Gastrocnemius medialis (tissue), 4 donors: ENCODE results near the gene PKP4. TPM values are rescaled to one million over a fixed set of nuclear protein-coding genes. Genes with fewer than 3 reads are reported as not detected.
A peak's percentile ranks its signal among the peaks of the same experiment; 100 is the strongest.

ENCODE experiments used
- ATAC-seq, 2 donors: fragments of 150-250 bp; one replicate each; pipeline ENCODE4 v1.9.1; 2016
- DNase-seq, 2 donors: peaks; one replicate each; pipeline ENCODE4 v3.0.0-alpha.2; 2019
- H3K27ac ChIP-seq, 4 donors: fragments of 200-600 bp; sonication (generic); 1 replicate in 1 of 4; 2 replicates in 3 of 4; pipeline ENCODE4 v1.5.1; 2016 to 2018; ENCODE audit warnings: mild to moderate bottlenecking in 2 of 4, moderate library complexity in 1 of 4
- H3K27me3 ChIP-seq, 3 donors: fragments of 200-600 bp; sonication (generic) in 2 of 3; 1 replicate in 1 of 3; 2 replicates in 2 of 3; pipeline versions ENCODE4 v1.5.1 to v1.6.0; 2016 to 2019; ENCODE audit warnings: mild to moderate bottlenecking in 1 of 3, moderate library complexity in 1 of 3
- H3K36me3 ChIP-seq, 2 donors: fragments of 200-600 bp; sonication (generic) in 1 of 2; one replicate each; pipeline ENCODE4 v1.5.1; 2017 to 2018
- H3K4me1 ChIP-seq, 2 donors: fragments of 200-600 bp; sonication (generic) in 1 of 2; one replicate each; pipeline ENCODE4 v1.5.1; 2016 to 2017; ENCODE audit warnings: mild to moderate bottlenecking in 2 of 2
- H3K4me3 ChIP-seq, 4 donors: fragments of 200-600 bp; sonication (generic) in 3 of 4; 1 replicate in 1 of 4; 2 replicates in 3 of 4; pipeline ENCODE4 v1.5.1; 2016 to 2019; ENCODE audit warnings: mild to moderate bottlenecking in 2 of 4
- H3K9me3 ChIP-seq, 3 donors: fragments of 200-600 bp; sonication (generic) in 2 of 3; 1 replicate in 1 of 3; 2 replicates in 2 of 3; pipeline ENCODE4 v1.5.1; 2016 to 2019
- POLR2A ChIP-seq, 2 donors: fragments of 450-650 bp; IDR thresholded peaks; one replicate each; pipeline ENCODE4 v1.6.1; 2017; ENCODE audit warnings: antibody characterized with exemption in 2 of 2, mild to moderate bottlenecking in 2 of 2, moderate library complexity in 2 of 2
- in situ Hi-C, 4 donors: fragments of 200-750 bp; cut with MboI; loops; one replicate each; pipeline versions ENCODE4 v1.15.0 to v1.8.0; 2017; ENCODE audit warnings: low sequenced_read_pairs in 4 of 4
- intact Hi-C: fragments of 100-400 bp; cut with DNase I; formaldehyde crosslinking; loops from one replicate; pipeline ENCODE4 v1.15.1; 2023; ENCODE audit warnings: low total_unique reads
- total RNA-seq, 4 donors: library from RNA; depleted of rRNA; stranded (reverse); fragments of >200 nt; gene quantifications; one replicate each; pipeline versions ENCODE4 v1.1.0 to v1.2.3, GENCODE V29; 2016
- TF ChIP-seq, protein P1 (sequence below), 5 experiments: fragments of 450-650 bp in 3 of 5; fragments of 200-600 bp in 2 of 5; sonication (generic) in 2 of 5; IDR thresholded peaks in 4 of 5; conservative IDR thresholded peaks in 1 of 5; 1 replicate in 4 of 5; 2 replicates in 1 of 5; pipeline ENCODE4 v1.5.1; 2016 to 2019; ENCODE audit warnings: antibody characterized with exemption in 5 of 5, mild to moderate bottlenecking in 3 of 5, moderate library complexity in 3 of 5

Gene PKP4
- 10 to 100 TPM; 15.3 to 36.0 (median 25.6) TPM for total RNA-seq

GRCh38 chr2:158456309-158457066 lies at the start of gene PKP4, which contains the start of gene CCDC148:
TSS of gene PKP4 (plus strand) at chr2:158456952. CDS start at chr2:158533185, 76,233 bp downstream.
TSS of gene CCDC148 (minus strand) at chr2:158456753. CDS start at chr2:158456439, 314 bp downstream.
- H3K27me3 ChIP-seq = no peaks in the 10 kb centered on the region
- in situ Hi-C loops = no loop called here
- peak; percentile 85 to 89 for ATAC-seq
- H3K4me1 ChIP-seq = peaks cover 18 to 24% of the 10 kb centered on the region in 2 donors
- peak; percentile 81 to 85 for DNase-seq
- H3K4me3 ChIP-seq = peak within 1 kb of the TSS; percentile 79 to 91 (median 80)
- peak within 1 kb of the TSS; percentile 83 to 96 (median 90) for H3K27ac ChIP-seq
- intact Hi-C loops = loop anchor here (5.0 kb wide), 2 partner anchors 296 to 1161 kb away; partner anchors contain the start of gene BAZ2B
- no peaks in the 10 kb centered on the region for H3K36me3 ChIP-seq
- TF ChIP-seq, protein P1, sequence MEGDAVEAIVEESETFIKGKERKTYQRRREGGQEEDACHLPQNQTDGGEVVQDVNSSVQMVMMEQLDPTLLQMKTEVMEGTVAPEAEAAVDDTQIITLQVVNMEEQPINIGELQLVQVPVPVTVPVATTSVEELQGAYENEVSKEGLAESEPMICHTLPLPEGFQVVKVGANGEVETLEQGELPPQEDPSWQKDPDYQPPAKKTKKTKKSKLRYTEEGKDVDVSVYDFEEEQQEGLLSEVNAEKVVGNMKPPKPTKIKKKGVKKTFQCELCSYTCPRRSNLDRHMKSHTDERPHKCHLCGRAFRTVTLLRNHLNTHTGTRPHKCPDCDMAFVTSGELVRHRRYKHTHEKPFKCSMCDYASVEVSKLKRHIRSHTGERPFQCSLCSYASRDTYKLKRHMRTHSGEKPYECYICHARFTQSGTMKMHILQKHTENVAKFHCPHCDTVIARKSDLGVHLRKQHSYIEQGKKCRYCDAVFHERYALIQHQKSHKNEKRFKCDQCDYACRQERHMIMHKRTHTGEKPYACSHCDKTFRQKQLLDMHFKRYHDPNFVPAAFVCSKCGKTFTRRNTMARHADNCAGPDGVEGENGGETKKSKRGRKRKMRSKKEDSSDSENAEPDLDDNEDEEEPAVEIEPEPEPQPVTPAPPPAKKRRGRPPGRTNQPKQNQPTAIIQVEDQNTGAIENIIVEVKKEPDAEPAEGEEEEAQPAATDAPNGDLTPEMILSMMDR (IDR thresholded peaks at IDR 0.05 in 4 of 5, conservative IDR thresholded peaks at IDR 0.05 in 1 of 5) = peak in 3 of 5 experiments; percentile 10 to 42 (median 16)
- TF ChIP-seq POLR2A (IDR thresholded peaks at IDR 0.05) = peak; percentile 55 to 64
- H3K9me3 ChIP-seq = no peaks in the 10 kb centered on the region

- in situ Hi-C loops = no loop called here
These were observed 49.7 kb upstream of the PKP4 start for GRCh38 chr2:158407031-158407430.

DNA sequence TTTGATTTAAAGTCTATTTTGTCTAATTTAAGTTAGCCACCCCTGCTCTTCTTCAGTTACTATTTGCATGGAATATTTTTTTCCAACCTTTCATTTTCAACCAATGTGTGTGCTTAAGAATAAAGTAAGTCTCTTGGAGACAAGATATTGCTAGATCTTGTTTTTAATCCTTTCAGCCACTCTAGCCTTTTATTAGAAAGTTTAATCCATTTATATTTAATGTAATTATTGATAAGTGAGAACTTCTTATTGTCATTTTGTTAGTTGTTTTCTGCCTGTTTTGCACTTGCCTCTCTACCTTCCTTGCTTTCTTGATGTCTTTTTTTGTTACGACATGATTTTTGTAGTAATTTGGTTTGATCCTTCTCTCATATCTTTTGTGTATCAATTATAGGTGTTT lies 46.6 kb upstream of the PKP4 start:
- intact Hi-C loops = no loop called here
- Histone ChIP-seq H3K27me3 (no peaks in the 10 kb centered on the region), H3K36me3 (no peaks in the 10 kb centered on the region), H3K4me3 (no peak overlapping the region), H3K9me3 (no peaks in the 10 kb centered on the region), H3K4me1 (no peaks in the 10 kb centered on the region), H3K27ac (no peak overlapping the region)
- no peak for ATAC-seq
- TF ChIP-seq, protein P1 (IDR thresholded peaks at IDR 0.05 in 4 of 5, conservative IDR thresholded peaks at IDR 0.05 in 1 of 5) = no peak
- no peak for TF ChIP-seq POLR2A (IDR thresholded peaks at IDR 0.05)
- no peak for DNase-seq
- in situ Hi-C loops = no loop called here

More at GRCh38 chr2:158407031-158407430, 49.7 kb upstream of the PKP4 start:
- ATAC-seq (no peak), DNase-seq (no peak)
- H3K9me3 ChIP-seq = no peaks in the 10 kb centered on the region
- no peaks in the 10 kb centered on the region for H3K36me3 ChIP-seq
- H3K4me3 ChIP-seq = no peak overlapping the region
- no peak for TF ChIP-seq POLR2A (IDR thresholded peaks at IDR 0.05)
- TF ChIP-seq, protein P1 (IDR thresholded peaks at IDR 0.05 in 4 of 5, conservative IDR thresholded peaks at IDR 0.05 in 1 of 5) = no peak
- H3K4me1 ChIP-seq = no peaks in the 10 kb centered on the region
- H3K27me3 ChIP-seq = no peaks in the 10 kb centered on the region
- no peak overlapping the region for H3K27ac ChIP-seq
- intact Hi-C loops = no loop called here

GRCh38 chr2:158411748-158412147 lies 45.0 kb upstream of the PKP4 start:
- Histone ChIP-seq H3K36me3 (no peaks in the 10 kb centered on the region), H3K4me1 (no peaks in the 10 kb centered on the region), H3K4me3 (no peak overlapping the region), H3K27ac (no peak overlapping the region), H3K27me3 (no peaks in the 10 kb centered on the region), H3K9me3 (no peaks in the 10 kb centered on the region)
- in situ Hi-C loops = no loop called here
- ATAC-seq (no peak), DNase-seq (no peak)
- intact Hi-C loops = no loop called here
- TF ChIP-seq POLR2A (IDR thresholded peaks at IDR 0.05) = no peak
- TF ChIP-seq, protein P1 (IDR thresholded peaks at IDR 0.05 in 4 of 5, conservative IDR thresholded peaks at IDR 0.05 in 1 of 5) = no peak
